ENCODE measurements around the gene TYW1B.
"Not testable (repeated sequence)": the region's sequence is repeated elsewhere in the genome, so short reads cannot be mapped to it uniquely, and the experiment has no call there.

Gene TYW1B

GRCh38 chr7:72676086-72676690 is 151.8 kb downstream of the TYW1B start:
- H3K4me3 ChIP-seq (ENCODE audit: low read depth, low read length); DNase-seq (ENCODE audit: low read depth): not testable (repeated sequence)

GRCh38 chr7:72675686-72676085 is 152.3 kb downstream of the TYW1B start:
- not testable (repeated sequence) for H3K4me3 ChIP-seq (ENCODE audit: low read depth, low read length)

GRCh38 chr7:72674394-72674793 is 153.6 kb downstream of the TYW1B start:
- TF ChIP-seq CTCF (conservative IDR thresholded peaks at IDR 0.05; ENCODE audit: low read depth, low read length), result no peak
- no peak for DNase-seq (ENCODE audit: low read depth)
- no peak overlapping the region for H3K4me3 ChIP-seq (ENCODE audit: low read depth, low read length)

More at GRCh38 chr7:72675686-72676085, 152.3 kb downstream of the TYW1B start:
- DNase-seq (ENCODE audit: low read depth), result not testable (repeated sequence)

GRCh38 chr7:72670850-72671249 is 157.2 kb downstream of the TYW1B start:
- not testable (repeated sequence) for DNase-seq (ENCODE audit: low read depth); H3K4me3 ChIP-seq (ENCODE audit: low read depth, low read length)

DNA sequence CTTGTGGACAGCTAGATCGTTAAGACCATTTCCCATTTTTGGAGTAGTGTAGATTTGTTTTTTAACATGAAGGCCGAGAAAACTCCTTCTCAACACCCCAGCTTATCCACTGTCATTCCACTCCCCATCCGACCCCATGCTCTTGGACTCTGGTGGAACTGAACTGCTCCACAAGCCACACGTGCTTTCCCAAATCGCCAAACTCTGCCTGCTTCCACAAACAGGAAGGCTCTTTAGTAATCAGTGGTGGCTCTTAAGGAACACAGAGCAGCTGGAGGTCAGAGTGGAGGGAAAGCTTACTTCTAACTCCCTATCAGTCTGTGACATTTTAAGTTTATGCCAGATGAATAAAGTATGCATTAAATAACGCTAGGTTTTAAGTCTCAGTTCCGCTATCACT is 159.6 kb downstream of the TYW1B start:
- not testable (repeated sequence) for DNase-seq (ENCODE audit: low read depth); H3K4me3 ChIP-seq (ENCODE audit: low read depth, low read length)

DNA sequence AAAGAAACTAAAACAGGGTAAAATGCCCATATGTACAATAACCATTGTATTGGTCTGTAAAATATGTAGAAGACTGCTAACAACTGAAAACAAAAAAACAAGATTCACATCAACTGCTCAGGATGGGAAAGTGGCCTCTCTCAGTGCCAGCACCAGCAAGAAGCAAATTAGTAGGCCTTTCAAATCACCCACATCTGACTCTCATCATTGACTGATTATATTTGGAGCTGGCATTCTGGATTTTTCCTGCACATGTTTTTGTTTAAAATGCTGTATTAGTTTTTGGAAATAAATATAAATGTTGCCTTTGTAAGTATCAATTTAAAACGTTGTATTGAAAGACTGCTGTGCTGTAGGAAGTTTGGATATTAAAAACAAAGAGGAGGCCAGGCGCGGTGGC is 161.0 kb downstream of the TYW1B start:
- DNase-seq (ENCODE audit: low read depth); H3K4me3 ChIP-seq (ENCODE audit: low read depth, low read length): not testable (repeated sequence)

DNA sequence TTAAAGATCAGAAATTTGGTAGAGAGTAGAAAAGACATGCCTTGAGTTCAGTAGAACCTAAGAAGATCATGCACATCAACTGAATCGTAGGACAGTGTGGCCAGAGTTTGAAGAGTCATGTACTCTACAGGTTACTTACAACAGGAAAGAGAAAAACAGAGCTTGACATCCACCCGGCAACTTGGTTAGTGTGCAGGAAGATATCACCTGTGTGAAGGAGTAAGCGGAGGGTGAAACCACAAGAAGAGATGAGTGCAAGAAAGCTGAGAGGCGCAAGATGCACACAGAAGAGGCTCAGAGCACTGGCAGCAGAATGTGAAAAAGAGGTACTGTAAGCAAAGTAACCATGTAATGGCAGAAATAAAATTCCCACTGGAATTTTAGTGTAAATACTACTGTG is 179.4 kb downstream of the TYW1B start:
- not testable (repeated sequence) for DNase-seq (ENCODE audit: low read depth); H3K4me3 ChIP-seq (ENCODE audit: low read depth, low read length)

GRCh38 chr7:72643708-72644107 is 184.3 kb downstream of the TYW1B start:
- DNase-seq (ENCODE audit: low read depth); H3K4me3 ChIP-seq (ENCODE audit: low read depth, low read length): not testable (repeated sequence)

DNA sequence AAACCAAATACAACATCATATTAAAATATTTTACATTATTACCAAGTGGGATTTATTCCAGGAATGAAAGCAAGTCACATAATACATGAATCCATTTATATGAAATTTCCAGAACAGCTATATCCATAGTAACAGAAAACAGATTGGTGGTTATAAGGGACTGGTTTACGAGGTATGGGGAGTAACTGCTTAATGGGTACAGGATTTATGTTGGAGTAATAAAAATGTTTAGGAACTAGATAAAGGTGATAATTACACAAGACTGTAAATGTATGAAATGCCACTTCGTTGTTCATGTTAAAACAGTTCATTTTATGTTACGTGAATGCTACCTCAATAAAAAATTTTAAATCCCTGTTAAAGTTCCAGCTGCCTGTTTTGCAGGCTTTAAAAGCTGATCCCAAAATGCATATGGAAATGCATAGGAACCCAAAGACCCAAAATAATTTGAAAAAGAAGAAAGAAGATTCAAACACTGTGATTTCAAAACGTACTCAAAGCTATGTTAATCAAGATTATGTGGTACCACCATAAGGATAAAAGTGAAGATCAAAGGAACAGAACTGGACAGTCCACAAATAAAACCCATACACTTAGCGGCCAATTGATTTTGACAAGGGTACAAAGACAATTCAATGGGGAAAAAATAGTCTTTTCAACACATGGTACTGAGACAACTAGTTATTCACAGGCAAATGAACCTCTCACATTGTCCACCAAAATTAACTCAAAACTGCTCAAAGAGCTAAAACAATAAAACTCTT is 186.3 kb downstream of the TYW1B start:
- not testable (repeated sequence) for DNase-seq (ENCODE audit: low read depth); H3K4me3 ChIP-seq (ENCODE audit: low read depth, low read length)

GRCh38 chr7:72640740-72641139 is 187.3 kb downstream of the TYW1B start:
- not testable (repeated sequence) for H3K4me3 ChIP-seq (ENCODE audit: low read depth, low read length); DNase-seq (ENCODE audit: low read depth)

DNA sequence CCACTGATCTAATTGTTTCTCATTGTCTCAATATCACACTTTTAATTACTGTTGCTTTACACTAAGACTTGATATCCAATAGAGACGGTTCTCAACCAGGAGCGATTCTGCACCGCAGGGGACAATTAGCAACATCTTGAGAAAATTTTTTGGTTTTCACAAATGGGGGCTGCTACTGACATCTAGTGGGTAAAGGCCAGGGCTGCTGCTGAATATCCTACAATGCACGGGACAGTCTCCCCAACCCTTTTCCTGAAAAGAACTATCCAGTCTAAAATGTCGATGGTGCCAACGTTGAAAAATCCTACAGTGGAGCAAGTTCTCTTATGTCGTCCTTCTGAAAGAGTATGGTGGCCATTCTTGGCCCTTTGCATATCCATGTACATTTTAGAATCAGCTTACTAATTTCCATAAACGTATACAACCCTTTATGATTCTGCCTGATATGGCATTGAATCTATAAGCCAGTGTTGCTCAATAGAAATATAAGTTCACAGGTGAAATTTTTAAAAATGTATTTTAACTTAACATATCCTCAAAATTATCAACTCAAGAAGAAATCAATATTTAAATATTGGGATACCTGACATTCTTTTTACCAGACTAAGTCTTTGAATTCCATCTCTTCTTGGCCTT is 192.6 kb downstream of the TYW1B start:
- peak; percentile 48 for TF ChIP-seq CTCF (conservative IDR thresholded peaks at IDR 0.05; ENCODE audit: low read depth, low read length)
- H3K4me3 ChIP-seq (ENCODE audit: low read depth, low read length); DNase-seq (ENCODE audit: low read depth): not testable (repeated sequence)

DNA sequence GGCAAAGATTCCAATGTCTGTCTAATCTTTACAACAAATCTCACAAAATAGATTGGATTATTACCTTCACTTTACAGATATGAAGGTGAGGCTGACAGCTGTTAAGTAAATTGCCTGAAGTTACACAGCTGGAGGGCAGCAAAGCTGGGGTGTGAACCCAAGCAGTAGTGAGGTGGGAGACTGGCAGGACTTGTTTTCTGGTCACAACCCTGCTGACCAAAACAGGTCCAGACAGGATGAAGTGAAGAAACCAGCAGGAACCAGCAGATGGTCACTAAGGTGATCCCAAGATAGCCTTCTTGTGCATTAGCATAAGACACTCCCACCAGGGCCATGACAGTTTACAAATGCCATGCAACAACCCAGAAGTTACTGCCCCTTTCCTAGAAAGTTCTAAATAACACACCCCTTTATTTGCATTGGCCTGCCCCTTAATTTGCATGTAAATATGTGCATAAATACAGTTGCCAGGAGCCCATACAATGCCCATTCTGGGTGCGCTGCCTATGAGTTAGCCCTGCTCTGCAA is 195.2 kb downstream of the TYW1B start:
- H3K4me3 ChIP-seq (ENCODE audit: low read depth, low read length); DNase-seq (ENCODE audit: low read depth): not testable (repeated sequence)

GRCh38 chr7:72628375-72628774 is 199.6 kb downstream of the TYW1B start:
- DNase-seq (ENCODE audit: low read depth); H3K4me3 ChIP-seq (ENCODE audit: low read depth, low read length): not testable (repeated sequence)

GRCh38 chr7:72626428-72627011 is 201.5 kb downstream of the TYW1B start:
- not testable (repeated sequence) for H3K4me3 ChIP-seq (ENCODE audit: low read depth, low read length); DNase-seq (ENCODE audit: low read depth)

GRCh38 chr7:72625721-72626423 is 202.1 kb downstream of the TYW1B start:
- not testable (repeated sequence) for H3K4me3 ChIP-seq (ENCODE audit: low read depth, low read length); DNase-seq (ENCODE audit: low read depth)

Measured in choroid plexus epithelial cell (primary cell).